C4-2B (cell line): ENCODE data around the gene PERCC1.

Experiments used
- ZFX ChIP-seq: fragments of 450-650 bp; IDR thresholded peaks from 2 replicates; pipeline ENCODE4 v1.6.1; 2017
- TF ChIP-seq, protein P1 (sequence below): fragments of 450-650 bp; conservative IDR thresholded peaks from 2 replicates; pipeline ENCODE4 v1.5.1; 2017; ENCODE audit warnings: mild to moderate bottlenecking

DNA sequence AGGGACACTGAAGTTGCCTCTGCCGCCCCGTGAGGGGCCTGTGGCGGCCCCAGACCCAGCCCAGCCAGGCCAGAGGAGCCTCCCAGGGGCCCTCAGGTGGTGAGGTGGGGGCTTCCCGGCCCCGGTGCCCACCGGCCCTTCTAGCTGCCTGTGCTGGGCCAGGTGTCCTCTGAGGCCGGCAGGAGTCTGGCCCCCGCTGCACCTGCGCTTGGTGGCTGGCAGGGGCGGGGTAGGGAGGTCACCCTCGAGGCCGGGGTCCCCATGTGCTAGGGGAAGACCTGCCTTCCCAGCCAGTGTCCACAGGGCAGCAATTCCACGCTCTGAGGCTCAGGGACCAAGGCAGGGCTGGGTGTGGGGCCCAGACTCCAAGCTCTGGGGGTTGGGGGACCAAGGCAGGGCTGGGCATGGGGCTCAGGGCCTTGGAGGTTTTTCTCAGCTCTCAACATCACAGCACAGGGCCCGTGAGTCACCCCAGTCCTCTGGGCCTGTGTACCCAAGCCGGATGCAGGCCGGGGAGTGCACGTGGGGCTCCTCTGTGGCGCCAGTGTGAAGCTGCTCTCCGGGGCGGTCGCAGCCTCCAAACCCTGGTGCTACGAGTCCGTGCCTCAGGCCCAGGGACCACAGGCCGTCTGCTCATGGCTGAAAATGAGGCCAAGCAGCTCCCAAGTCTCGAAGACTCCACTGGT, 14.8 kb downstream of the PERCC1 start:
- TF ChIP-seq, protein P1, sequence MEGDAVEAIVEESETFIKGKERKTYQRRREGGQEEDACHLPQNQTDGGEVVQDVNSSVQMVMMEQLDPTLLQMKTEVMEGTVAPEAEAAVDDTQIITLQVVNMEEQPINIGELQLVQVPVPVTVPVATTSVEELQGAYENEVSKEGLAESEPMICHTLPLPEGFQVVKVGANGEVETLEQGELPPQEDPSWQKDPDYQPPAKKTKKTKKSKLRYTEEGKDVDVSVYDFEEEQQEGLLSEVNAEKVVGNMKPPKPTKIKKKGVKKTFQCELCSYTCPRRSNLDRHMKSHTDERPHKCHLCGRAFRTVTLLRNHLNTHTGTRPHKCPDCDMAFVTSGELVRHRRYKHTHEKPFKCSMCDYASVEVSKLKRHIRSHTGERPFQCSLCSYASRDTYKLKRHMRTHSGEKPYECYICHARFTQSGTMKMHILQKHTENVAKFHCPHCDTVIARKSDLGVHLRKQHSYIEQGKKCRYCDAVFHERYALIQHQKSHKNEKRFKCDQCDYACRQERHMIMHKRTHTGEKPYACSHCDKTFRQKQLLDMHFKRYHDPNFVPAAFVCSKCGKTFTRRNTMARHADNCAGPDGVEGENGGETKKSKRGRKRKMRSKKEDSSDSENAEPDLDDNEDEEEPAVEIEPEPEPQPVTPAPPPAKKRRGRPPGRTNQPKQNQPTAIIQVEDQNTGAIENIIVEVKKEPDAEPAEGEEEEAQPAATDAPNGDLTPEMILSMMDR, result no peak
- no peak for TF ChIP-seq ZFX
